Breast epithelium (tissue), 3 donors: ENCODE measurements around the gene SLC8B1.

Experiments
- POLR2A ChIP-seq: fragments of 450-650 bp; IDR thresholded peaks from one replicate; pipeline ENCODE4 v1.6.1; 2016; ENCODE audit warnings: antibody characterized with exemption, mild to moderate bottlenecking, moderate library complexity
- POLR2AphosphoS5 ChIP-seq, 3 donors: sonication (generic); formaldehyde crosslinking; IDR thresholded peaks; one replicate each; pipeline ENCODE4 v1.6.1; 2017; ENCODE audit warnings: antibody characterized with exemption in 3 of 3
- TF ChIP-seq, protein P1 (sequence below), 3 donors: fragments of 450-650 bp; IDR thresholded peaks; one replicate each; pipeline ENCODE4 v1.5.1; 2016 to 2017; ENCODE audit warnings: antibody characterized with exemption in 3 of 3, mild to moderate bottlenecking in 3 of 3, moderate library complexity in 3 of 3

DNA sequence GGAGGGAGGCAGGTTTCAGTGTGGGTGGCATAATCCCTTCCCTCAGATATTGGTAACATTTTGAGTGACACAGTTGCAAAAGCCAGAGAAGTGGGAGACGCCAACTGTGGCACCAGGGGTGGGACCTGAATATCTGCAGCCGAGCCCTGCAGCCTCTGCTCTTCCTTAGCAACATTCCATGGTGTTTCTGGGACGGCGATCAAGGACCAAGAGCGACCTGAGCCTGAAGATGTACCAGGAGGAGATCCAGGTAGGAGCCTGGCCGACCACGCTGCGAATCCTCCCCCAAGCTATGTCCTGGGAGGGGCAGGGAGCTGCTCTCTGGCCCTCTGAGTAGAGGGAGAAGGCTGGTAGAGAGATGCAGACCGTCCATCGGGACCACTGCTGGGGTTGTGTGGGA lies 41.8 kb downstream of the SLC8B1 start:
- TF ChIP-seq, protein P1, sequence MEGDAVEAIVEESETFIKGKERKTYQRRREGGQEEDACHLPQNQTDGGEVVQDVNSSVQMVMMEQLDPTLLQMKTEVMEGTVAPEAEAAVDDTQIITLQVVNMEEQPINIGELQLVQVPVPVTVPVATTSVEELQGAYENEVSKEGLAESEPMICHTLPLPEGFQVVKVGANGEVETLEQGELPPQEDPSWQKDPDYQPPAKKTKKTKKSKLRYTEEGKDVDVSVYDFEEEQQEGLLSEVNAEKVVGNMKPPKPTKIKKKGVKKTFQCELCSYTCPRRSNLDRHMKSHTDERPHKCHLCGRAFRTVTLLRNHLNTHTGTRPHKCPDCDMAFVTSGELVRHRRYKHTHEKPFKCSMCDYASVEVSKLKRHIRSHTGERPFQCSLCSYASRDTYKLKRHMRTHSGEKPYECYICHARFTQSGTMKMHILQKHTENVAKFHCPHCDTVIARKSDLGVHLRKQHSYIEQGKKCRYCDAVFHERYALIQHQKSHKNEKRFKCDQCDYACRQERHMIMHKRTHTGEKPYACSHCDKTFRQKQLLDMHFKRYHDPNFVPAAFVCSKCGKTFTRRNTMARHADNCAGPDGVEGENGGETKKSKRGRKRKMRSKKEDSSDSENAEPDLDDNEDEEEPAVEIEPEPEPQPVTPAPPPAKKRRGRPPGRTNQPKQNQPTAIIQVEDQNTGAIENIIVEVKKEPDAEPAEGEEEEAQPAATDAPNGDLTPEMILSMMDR (IDR thresholded peaks at IDR 0.05), result no peak
- TF ChIP-seq POLR2A, result no peak
- no peak for TF ChIP-seq POLR2AphosphoS5 (IDR thresholded peaks at IDR 0.05)
